ENCODE results near the gene ANG.

The ANG gene

DNA sequence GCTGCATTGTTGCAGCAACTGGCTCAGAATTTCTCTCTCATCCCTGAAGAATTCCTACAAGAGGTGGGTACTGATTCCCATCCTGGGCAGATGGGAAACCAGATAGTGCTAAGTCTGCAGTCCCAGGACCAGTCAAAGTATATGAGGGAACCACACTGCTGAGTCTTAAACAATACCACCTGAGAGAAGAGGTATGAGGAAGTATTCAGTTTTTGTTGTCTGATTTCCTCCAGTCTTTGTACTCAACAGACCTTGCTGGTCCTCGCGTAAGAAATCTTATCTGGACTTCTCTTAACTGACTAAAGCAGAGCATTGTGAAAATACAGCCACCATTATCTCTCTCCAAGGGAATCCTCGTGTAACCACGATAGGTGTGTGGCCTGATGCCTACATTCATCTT, 53.6 kb downstream of the ANG start:
- no peak overlapping the region for H3K4me3 ChIP-seq (ENCODE audit: low read depth, low read length)

DNA sequence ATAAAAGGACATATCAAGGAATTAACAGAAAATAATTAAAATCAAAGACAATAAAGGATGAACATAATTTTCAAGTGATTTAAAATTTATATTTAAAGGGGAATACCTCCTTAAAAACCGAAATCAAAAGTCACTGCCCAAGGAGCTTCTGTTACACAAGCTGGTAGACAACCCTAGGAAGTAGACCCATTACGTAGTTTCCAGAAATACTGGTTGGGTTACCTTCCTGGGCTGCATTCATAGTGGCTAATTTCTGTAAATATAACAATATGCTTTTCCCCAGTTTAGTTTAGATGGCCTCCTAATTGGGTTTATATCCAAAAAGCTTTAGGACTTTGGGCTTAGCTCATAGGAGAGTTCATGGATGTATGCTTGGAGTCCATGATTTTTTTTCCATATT, 55.0 kb downstream of the ANG start:
- no peak overlapping the region for H3K4me3 ChIP-seq (ENCODE audit: low read depth, low read length)

Measured in iPS-11a (cell line).